Lower leg skin (tissue), 3 donors: ENCODE measurements around the gene DCAF7.

Experiments used
- CTCF ChIP-seq, 3 donors: fragments of 450-650 bp; IDR thresholded peaks; one replicate each; pipeline ENCODE4 v1.5.1; 2016; ENCODE audit warnings: antibody characterized with exemption in 3 of 3, mild to moderate bottlenecking in 3 of 3, moderate library complexity in 2 of 3
- POLR2A ChIP-seq, 2 donors: fragments of 450-650 bp; IDR thresholded peaks; one replicate each; pipeline ENCODE4 v1.6.1; 2016 to 2017; ENCODE audit warnings: antibody characterized with exemption in 2 of 2, mild to moderate bottlenecking in 1 of 2, moderate library complexity in 1 of 2

GRCh38 chr17:63546308-63547082, 3.8 kb upstream of the DCAF7 start:
- TF ChIP-seq POLR2A (IDR thresholded peaks at IDR 0.05), result no peak
- no peak for TF ChIP-seq CTCF (IDR thresholded peaks at IDR 0.05)
